GM19240 (cell line): ENCODE data around the gene C17orf100.
A peak's percentile ranks its signal among the peaks of the same experiment; 100 is the strongest.

Experiments used
- DNase-seq: peaks from one replicate; pipeline ENCODE4 v3.0.0; 2011; ENCODE audit warnings: low spot score; ENCODE audit not compliant: insufficient read length

The C17orf100 gene

DNA sequence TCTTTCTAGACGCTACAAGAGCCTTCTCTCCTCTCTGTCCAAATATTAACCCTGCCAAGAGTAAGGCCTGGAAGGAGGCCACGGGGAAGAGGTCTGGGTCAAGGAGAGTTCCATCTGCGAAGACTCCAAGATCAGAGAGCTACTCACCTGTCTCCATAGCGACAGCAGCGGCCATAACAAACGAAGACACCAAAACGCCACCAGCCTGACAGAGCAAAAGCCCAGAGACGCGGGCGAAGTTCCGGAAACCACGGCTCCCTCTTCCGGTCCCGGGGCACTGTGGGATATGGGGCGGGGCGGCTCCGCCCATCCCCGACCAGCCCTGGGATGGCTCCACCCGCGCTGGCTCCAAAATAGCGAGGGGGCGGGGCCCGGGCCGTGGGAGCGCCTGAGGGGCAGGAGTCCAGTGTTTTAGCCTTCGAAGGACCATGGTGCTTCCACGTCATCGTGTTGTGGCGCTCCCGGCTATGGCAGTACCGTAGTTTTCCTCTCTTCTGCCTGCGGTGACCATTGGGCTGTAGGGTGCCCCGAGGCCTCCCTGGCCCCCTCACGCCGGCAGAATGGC lies at the start of gene C17orf100, which contains the start of gene MED31:
Gene C17orf100, plus strand, starts transcription at position 409 of the 565 bp plus-strand sequence. Its CDS starts 152 bp downstream, at position 561.
Gene MED31, minus strand, starts transcription at position 252 of the 565 bp plus-strand sequence. Its CDS starts 77 bp downstream, at position 175.
- peak; percentile 93 for DNase-seq

DNA sequence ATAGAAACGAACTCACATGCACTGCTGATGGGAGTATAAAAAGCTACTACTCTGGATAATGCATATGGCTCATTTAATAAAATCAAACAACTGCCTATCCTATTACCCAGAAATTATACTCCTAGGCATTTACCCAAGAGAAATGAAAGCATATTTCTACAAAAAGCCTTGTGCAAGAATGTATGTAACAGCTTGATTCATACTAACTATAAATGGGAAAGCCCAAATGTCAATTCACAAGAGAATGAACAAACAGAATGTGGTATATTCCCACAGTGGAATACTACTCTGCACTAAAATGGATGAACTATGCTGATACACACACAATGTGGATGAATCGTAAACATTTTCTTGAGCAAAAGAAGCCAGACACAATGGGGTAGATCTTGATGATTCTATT lies 49.4 kb upstream of the C17orf100 start:
- no peak for DNase-seq

DNA sequence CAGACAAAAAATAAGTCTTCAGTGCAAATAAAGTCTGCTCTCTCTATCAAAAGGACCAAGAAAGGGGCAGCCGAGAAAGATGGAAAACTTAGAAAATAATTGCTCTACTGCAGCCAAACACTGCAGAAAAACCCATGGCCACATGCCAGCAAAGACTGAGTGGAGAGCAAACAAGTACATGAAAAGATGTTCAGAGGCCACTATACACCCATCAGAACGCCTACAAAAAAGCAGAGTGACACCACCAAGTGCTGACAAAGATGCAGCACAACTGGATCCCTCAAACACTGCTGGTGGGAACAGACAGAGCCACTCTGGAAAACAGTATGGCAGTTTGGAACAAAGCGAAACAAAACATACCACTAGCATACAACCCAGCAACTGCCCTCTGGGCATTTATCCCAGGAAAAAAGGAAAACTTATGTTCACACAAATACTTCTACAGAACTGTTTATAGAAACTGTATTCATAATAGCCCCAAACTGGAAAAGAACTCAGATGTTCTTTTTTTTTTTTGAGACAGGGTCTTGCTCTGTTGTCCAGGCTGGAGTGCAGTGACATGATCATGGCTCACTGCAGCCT lies 47.7 kb upstream of the C17orf100 start:
- DNase-seq, result no peak

DNA sequence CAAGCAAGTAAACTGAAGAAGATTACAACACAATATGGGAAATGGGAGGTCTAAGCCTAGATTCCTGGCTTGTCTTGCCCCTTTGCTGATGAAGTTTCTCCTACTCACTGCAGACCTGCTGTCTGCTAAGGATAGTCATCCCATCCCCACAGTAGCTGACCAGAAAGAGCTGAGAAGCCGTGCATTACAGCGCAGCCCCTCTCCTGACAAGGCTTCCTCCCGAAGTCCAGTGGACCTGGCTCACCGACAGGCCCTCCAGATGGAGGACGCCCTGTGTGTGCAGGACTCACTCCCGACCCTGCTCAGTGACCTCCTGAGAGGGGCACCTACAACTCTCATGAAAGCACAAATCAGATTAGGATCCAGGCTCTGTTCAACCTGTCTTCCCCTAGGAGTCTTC lies 46.4 kb upstream of the C17orf100 start:
- DNase-seq, result no peak

DNA sequence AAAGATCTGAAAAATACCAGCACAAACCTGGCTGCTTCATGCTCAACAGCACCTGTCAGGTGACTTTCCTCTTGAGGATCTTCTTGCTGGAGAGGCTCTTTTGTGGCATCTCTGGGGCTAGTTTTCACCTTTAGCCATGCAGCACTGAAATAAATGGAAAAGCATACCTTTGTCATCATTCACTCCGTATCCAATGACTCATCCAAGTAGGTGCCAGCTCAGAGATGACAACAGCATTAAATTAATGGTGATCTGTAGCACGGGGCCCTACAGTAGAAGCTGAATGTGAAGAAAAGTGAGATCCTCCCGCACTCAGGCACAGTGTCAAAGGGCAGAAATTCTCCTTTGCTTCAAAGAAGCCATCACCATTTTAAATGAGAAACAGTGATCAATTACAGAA lies 43.2 kb upstream of the C17orf100 start:
- DNase-seq, result no peak

DNA sequence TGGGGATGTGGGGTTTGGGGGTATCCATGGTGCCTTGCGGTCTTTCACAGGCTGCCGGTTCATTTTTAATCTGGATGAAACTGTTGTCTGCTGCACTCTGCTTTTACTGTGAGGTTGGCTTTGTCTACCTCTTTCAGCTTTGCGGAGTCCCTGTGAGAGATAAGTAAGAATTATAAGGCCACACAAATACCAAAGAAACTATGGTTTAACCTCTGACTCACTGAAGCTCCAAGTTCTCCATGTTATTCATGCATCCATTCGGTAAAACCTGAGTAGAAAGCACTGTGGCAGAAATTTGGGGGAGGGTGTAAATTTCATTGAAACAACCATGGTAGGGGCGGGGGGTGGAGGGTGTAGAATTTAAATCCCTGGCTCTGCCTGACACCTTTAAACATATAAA lies 41.6 kb upstream of the C17orf100 start:
- DNase-seq, result no peak

DNA sequence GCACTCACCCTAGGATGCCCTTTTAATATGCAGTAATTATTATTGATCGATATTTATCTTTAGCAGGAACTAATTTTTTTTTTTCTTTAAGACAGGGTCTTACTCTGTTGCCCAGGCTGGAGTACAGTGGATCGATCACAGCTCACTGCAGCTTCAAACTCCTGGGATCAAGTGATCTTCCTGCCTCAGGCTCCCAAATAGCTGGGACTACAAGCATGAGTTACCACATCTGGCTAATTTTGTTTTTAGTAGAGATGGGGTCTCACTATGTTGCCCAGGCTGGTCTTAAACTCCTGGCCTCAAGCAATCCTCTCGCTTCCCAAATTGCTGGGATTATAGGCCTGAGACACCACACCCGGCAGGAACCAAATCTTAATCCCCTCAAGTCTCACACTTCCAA lies 40.3 kb upstream of the C17orf100 start:
- no peak for DNase-seq

DNA sequence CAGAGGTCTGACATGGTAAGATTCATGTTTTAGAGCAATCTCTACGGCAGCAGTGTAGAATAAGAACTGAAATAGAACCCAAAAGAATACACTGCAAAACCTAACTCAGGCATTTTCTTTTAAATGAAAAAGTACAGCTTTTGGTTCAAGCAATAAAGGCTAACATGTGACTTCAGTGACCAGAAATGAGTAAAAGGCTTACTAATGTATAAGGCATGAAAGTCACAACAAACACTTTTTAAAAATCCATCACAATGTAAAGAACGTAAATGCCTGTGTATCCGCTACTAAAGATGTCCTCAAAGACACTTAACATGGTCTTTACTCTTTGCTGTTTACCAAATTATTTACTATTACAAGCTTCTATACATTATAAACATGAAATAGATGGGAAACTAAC lies 27.6 kb upstream of the C17orf100 start:
- DNase-seq, result no peak

DNA sequence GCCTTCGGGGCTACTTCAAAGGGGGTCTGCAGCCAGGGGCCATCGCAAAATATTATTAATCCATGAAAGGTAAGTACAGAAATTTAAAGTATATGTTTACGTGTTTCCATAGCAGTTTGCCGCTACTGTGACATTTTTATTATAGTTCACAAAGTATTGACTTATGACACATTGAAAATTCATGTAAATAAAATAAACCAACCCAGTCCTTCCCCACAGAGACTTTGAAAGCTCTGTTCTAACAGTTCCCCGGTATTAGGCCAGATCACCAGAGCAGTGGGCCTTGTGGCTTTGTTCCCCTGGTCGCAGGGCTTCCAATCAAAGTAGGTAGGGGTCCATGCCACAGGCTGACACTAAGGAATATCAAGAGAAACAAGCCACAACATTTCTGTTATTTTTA lies 24.9 kb upstream of the C17orf100 start:
- no peak for DNase-seq

DNA sequence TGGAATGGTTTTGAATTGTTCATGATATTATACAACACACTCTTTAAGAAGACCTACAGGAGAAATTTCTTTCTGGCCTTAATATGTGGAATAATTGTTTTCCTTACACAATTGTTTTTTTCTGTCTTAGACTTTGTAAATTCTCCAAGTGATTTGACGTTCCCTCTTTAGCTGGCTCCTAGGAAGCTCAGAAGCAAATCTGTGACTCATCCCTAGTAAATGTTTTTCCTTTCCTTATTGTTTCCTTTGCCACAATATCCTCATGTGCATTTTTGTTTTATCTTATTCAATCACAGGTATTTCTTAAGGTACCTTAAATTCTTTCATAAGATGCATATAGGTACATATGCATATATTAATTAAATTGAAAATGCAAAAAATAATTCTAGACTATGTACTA lies 24.5 kb upstream of the C17orf100 start:
- DNase-seq, result no peak

DNA sequence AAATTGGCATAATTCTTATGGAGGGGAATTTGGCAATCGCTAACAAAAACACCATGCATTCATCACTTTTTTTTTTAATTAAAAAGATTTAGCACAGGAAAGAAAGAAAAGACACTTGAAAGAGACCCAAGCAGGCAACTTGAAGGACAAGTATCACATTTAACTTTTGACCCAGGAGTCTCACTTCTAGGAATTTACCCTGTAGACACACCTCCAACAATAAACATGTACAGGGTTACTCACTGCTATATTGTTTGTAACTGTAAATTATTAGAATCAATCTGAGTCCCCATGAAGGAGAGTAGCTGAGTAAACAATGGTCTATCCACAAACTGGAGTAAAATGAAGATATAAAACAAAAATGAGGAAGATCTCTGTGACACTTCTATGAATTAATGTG lies 21.2 kb upstream of the C17orf100 start:
- no peak for DNase-seq

DNA sequence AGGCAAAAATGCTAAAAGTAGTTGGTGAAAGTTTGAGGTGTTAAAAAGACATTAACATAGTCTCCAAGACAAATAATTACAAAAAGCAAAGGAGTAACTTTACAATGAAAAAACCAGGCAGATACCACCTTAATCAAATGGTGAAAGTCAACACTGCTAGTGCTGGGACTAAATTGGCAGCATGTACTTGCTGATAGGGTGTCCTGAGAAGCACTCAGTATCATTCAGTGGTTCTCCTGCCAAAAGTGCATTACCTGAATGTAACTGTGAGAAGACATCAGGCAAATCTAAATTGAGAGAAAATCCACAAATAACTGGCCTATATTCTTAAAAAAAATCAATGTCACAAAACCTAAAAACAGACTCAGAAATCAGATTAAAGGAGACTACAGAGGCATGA lies 19.0 kb upstream of the C17orf100 start:
- DNase-seq, result no peak

DNA sequence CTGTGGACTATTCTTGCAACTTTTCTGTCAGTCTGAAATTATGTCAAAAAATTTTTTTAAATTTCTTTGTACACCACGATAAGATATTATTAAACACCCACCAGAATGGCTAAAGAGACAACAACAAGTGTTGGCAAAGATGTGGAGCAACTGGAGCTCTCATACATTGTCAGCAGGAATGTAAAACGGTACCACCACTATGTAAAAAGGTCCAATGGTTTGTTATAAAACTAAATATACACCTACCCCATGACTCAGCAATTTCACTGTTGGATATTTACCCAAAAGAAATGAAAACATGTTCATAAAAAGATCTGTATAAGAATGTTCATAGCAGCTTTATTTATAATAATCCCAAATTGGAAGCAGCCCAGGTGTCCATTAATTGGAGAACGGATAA lies 18.3 kb upstream of the C17orf100 start:
- DNase-seq, result no peak

DNA sequence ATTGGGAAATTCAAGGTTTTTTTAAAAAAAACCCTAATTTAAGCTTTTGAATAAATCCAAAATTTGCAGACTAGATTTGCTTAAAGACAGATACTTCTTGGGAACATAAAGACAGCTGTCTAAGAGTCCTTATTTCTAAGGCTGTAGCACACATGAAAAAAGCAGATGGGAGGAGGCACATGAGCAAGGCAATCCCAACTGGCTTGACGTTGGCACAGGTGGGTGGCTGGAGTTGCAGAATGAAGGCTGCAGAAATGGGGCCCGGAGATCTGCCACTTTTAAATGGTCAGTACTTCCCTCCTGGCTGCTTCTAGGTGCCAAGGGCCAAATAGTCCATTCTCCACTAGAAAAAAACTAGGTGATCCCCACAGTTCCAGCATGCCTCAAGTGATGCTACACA lies 15.5 kb upstream of the C17orf100 start:
- no peak for DNase-seq

DNA sequence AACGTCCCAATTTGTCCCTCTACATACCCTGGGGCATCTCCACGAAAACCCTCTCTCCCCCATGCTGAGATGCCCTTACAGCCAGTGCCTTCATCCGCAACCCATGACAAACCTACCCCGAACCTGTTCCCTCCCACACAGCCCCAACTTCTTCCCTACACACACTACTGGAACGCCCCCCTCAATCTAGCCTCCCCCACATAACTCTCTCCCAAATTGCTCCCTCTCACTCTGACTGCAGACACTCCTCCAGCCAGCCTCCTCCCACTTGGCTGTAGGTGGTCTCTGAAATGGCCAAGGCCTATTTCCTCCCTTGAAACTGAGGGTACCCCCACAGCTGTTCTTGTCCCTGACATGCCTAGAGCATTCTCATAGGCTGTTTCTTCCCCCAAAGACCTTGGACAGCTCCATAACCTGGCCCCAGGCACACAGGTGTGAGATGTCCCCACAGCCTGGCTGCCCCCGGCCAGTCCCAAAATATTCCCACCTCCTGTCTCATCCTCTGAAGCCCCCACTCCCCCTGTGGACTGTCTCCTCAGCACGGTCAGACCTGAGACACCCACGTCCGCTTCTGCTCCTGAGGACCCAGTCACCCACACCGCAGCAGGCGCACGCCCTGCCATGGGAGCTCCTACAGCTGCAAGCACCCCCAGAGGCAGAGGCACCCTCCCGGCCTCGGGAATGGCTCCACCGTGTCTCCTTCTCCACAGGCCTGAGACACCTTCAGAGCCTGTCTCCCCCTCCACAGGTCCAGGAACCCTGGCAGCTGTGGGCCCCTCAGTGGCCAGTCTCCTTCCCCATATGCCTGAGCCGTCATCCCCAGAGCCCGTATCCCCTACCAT lies 14.7 kb upstream of the C17orf100 start:
- DNase-seq, result no peak

DNA sequence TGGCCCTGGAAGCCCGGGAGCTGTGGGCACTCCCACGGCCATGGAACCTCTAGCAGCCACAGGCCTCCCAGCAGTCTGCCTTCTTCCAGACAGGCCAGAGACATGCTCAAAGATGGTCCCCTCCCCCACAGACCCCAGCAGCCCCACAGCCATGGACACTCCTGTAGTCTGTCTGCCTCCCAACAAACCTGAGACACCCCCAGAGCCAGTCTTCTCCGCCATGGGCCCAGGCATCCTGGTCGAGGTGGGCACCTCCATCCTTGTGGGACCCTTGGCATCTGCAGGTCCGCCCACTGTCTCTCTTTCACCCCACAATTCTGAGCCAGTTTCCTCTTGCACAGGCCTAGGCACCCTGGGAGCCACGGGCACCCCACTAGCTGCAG lies 14.1 kb upstream of the C17orf100 start:
- no peak for DNase-seq

DNA sequence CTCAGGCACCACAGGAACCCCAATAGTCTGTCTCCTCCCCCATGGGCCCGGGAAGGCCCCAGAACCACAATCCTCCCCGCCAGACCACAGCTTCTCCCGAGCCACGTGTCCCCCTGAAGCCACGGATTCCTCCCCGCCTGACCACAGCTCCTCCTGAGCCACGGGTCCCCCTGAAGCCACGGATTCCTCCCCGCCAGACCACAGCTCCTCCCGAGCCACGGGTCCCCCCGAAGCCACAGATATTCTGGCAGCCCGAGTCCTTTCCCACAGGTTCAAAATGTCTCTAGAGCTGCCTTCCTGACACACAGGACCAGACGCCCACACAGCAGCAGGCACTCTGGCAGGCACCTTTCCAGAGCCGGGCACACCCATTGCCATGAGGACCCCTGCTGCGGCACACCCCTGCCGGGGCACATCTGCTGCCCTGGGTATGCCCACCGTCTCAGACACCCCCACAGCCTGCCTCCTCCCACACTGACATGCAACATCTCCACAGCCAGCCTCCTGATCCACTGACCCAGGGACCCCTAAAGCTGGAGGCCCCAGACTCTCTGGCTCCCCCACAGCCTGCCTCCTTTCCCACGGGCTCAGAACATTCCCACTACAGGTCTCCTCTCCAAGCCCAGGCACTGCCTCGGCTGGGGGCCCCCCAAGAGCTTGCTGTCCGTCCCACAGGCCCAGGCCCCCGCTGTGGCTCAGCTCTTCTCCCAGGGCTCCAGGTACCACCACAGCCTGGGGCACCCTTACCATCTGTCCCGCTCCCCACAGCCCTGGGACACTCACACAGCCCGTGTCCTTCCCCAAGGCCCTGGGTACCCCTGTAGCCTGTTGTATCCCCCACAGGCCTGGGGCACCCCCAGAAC lies 13.3 kb upstream of the C17orf100 start:
- DNase-seq, result no peak

DNA sequence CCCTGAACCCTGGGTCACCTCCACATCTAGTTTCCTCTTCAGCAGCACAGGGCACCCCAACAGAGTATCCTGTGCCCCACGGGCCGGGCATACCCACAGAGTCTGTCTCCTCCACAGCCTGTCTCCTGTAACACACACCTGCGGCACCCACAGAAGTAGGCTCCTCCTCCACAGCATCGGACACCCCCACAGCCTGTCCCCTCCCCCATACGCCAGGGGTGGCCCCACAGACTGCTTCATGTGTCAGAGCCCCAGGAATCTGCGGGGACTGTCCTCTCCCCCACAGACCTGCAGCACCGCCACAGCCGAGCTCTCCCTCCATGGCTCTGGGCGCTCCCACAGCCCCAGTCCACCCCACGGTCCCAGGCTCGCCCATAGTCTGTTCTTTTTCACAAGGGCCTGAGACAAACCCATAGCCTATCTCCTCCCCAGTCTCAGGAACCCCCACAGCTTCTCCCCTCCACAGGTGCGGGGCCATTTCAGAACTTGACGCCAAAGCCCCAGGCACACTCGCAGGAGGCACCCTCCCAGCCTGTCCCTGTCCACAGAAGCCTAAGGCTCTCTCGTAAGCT lies 12.5 kb upstream of the C17orf100 start:
- DNase-seq, result no peak

DNA sequence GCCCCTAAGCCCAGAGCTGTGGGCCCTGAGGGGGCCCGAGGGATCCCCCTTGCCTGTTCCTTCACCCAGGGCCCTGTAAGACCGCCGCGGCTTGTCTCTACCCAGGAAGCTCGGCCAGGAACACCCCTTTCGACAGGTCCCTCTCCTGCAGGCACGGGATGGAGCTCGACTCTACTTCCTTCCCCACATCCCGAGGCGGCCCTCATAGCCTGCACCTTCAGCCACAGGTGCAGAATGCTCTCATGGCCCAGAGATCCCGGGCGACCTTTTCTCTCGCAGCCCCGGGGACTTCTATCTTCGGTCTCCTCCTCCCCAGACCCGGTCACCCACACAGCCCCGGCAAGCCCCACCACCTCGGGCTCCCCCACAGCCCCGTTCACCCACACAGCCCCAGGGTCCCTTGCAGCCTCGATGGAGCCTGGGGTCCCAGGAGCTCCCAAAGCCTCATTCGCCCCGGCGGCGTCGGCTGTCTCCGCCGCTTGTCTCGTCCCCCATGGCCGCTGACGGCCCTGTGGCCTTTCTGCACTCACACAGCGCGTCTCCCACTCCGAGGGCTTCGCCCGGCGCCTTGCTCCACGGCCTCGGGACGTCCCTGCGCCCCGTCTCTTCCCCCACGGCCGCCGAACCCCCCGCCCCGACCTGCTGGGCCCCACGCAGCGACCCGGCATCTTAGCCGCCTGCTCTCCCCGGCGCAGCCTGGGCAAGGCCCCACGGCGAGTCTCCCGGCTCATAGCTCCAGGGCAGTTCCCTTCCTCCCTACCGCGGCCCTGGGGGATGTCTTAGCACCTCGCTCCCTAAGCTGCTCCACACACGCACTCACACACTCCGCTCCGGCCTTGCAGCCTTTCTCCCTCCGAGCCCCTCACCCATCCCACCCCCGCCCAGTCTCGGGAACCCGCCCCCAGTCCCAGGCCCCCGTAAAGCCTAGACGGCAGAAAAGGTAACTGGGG lies 11.7 kb upstream of the C17orf100 start:
- DNase-seq, result no peak

DNA sequence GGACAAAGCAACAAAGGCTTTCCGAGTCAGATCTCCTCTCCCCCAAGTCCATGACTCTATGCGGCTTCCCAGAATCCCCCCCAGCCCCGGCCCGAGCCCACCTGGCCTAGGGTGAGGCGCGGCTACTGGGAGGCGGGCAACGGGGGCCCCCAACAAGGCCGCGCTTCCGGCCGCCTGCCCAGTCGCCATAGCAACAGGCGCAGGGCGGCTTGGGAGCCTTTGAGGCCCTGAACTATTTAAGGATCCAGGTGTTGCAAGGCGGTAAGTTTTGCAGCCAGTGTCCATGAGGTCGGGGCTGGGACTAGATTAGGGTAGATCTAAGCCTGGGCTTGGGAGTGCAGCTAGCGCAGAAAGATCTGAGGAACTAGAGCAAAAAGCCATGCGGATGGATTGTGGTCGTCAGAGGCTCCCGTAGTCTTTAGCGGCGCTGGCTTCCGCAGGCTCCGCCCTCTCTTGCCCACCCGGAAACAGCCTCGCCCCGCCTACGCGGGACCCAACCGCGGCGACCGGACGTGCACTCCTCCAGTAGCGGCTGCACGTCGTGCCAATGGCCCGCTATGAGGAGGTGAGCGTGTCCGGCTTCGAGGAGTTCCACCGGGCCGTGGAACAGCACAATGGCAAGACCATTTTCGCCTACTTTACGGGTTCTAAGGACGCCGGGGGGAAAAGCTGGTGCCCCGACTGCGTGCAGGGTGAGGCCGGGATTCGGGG lies 10.9 kb upstream of the C17orf100 start, which contains the start of the genes KIAA0753 and TXNDC17:
Gene KIAA0753, minus strand, starts transcription at position 176 of the 711 bp plus-strand sequence. CDS start 5,608 bp downstream, outside the sequence.
Gene TXNDC17, plus strand, starts transcription at position 525 of the 711 bp plus-strand sequence. Its CDS starts 23 bp downstream, at position 548.
- peak; percentile 51 for DNase-seq
